Activated CD8-positive, alpha-beta T cell treated with anti-CD3 and anti-CD28 coated beads for 36 hours (primary cell): ENCODE results near the gene SFTPB. TPM values are rescaled to one million over a fixed set of nuclear protein-coding genes. Genes with fewer than 3 reads are reported as not detected.

Source experiments
- ATAC-seq: fragments of 200-7000 bp; cut with Tn5 transposase; one replicate; pipeline ENCODE4 v1.10.0; 2021; ENCODE audit warnings: mild to moderate bottlenecking, moderate library complexity
- CTCF ChIA-PET: fragments of 350-600 bp; sonication (Branson Sonifier 250); formaldehyde crosslinking; loops from one replicate; lab custom pipeline; 2021; ENCODE audit warnings: antibody characterized with exemption; lab: Charles Lee
- POLR2A ChIA-PET: fragments of 350-600 bp; sonication (Branson Sonifier 250); formaldehyde crosslinking; loops from one replicate; lab custom pipeline; 2021; ENCODE audit warnings: antibody characterized with exemption; lab: Charles Lee
- DNase-seq: peaks from one replicate; pipeline ENCODE4 v3.0.0-alpha.2; 2020
- H3K27ac Mint-ChIP-seq: one replicate; pipeline ENCODE4 v1.8.0; 2021; ENCODE audit warnings: mild to moderate bottlenecking, mixed read lengths
- H3K27me3 Mint-ChIP-seq: one replicate; pipeline ENCODE4 v1.8.0; 2021; ENCODE audit warnings: mixed read lengths
- H3K36me3 Mint-ChIP-seq: one replicate; pipeline ENCODE4 v1.8.0; 2021; ENCODE audit warnings: low read depth, mixed read lengths
- H3K4me1 Mint-ChIP-seq: one replicate; pipeline ENCODE4 v1.8.0; 2021; ENCODE audit warnings: low read depth, mixed read lengths
- H3K4me3 Mint-ChIP-seq: one replicate; pipeline ENCODE4 v1.8.0; 2021; ENCODE audit warnings: mild to moderate bottlenecking, moderate library complexity, mixed read lengths
- H3K9me3 Mint-ChIP-seq: one replicate; pipeline ENCODE4 v1.8.0; 2021; ENCODE audit warnings: mixed read lengths
- intact Hi-C: fragments of 100-400 bp; cut with micrococcal nuclease; formaldehyde crosslinking; loops from one replicate; pipeline ENCODE4 v1.10.0; 2022
- total RNA-seq, 2 experiments: library from RNA; stranded (reverse); gene quantifications; one replicate each; pipeline ENCODE4 v1.2.3, GENCODE V29; 2021
- TF ChIP-seq, protein P1 (sequence below): fragments of 200-600 bp; IDR thresholded peaks from one replicate; pipeline ENCODE4 v1.8.0; 2022; ENCODE audit warnings: antibody characterized with exemption, mild to moderate bottlenecking

Gene SFTPB
- total RNA-seq, 2 experiments from 2014 or later = not detected

DNA sequence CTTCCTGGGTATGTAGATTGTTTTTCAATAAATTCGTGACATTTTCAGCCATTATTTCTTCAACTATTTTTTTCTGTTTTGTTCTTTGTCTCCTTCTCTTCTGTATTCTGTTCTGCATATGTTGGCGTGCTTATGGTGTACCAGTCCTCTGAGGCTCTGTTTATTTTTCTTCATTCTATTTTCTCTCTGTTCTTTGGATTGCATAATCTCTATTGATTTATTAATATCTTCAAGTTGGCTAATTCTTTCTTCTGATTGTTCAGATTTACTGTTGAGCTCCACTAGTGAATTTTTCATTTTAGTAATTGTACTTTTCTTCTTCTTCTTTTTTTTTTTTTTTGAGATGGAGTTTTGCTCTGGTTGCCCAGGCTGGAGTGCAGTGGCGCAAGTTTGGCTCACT lies 36.0 kb upstream of the SFTPB start:
- Mint-ChIP-seq H3K4me3 (no peak overlapping the region), H3K4me1 (peaks cover 31% of the 10 kb centered on the region), H3K36me3 (no peaks in the 10 kb centered on the region), H3K27me3 (peaks cover 3% of the 10 kb centered on the region), H3K27ac (peak overlapping the region; percentile 1), H3K9me3 (no peaks in the 10 kb centered on the region)
- no peak for ATAC-seq
- ChIA-PET CTCF (interaction anchor here (1.2 to 9.4 kb wide), 8 partner anchors 8 to 67 kb away, joined by 3 to 134 read pairs (median 8); no protein-coding TSS in a partner anchor), POLR2A (no interaction called here)
- intact Hi-C loops = no loop called here
- no peak for DNase-seq
- TF ChIP-seq, protein P1, sequence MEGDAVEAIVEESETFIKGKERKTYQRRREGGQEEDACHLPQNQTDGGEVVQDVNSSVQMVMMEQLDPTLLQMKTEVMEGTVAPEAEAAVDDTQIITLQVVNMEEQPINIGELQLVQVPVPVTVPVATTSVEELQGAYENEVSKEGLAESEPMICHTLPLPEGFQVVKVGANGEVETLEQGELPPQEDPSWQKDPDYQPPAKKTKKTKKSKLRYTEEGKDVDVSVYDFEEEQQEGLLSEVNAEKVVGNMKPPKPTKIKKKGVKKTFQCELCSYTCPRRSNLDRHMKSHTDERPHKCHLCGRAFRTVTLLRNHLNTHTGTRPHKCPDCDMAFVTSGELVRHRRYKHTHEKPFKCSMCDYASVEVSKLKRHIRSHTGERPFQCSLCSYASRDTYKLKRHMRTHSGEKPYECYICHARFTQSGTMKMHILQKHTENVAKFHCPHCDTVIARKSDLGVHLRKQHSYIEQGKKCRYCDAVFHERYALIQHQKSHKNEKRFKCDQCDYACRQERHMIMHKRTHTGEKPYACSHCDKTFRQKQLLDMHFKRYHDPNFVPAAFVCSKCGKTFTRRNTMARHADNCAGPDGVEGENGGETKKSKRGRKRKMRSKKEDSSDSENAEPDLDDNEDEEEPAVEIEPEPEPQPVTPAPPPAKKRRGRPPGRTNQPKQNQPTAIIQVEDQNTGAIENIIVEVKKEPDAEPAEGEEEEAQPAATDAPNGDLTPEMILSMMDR = no peak

DNA sequence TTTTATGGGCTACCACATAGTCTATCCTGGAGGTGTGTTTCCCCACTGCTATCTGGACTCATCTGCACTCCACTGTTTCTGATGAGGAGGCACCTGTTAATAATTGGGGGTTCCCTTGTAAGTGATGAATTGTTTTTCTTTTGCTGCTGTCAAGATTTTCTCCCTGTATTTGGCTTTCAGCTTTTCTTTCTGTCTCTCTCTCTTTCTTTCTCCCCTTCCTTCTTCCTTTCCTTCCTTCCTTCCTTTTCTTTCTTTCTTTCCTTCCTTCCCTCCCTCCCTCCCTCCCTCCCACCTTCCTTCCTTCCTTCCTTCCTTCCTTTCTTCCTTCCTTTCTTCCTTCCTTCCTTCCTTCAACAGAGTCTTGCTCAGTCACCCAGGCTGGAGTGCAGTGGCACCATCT lies 35.3 kb upstream of the SFTPB start:
- intact Hi-C loops = no loop called here
- no peak for ATAC-seq
- Mint-ChIP-seq H3K27ac (peak overlapping the region; percentile 40), H3K27me3 (peaks cover 3% of the 10 kb centered on the region), H3K4me3 (no peak overlapping the region), H3K9me3 (no peaks in the 10 kb centered on the region), H3K36me3 (no peaks in the 10 kb centered on the region), H3K4me1 (peaks cover 31% of the 10 kb centered on the region)
- ChIA-PET POLR2A (no interaction called here), CTCF (interaction anchor here (0.6 to 9.4 kb wide), 5 partner anchors 11 to 481 kb away, joined by 3 to 134 read pairs (median 5); no protein-coding TSS in a partner anchor)
- TF ChIP-seq, protein P1 = no peak
- no peak for DNase-seq

DNA sequence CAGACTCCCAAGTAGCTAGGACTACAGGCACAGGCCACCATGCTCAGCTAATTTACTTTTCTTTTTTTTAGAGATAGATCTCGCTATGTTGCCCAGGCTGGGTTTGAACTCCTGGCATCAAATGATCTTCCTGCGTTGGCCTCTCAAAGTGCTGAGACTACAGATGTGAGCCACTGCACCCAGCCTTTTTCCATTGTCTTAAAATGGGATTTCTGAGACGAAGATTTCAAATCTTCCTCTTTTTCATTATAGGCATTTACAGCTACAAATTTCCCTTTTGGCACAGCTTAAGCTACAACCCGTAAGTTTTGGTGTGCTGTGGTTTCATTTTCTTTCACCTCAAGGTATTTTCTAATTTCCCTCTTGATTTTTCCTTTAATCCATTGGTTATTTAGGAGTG lies 34.8 kb upstream of the SFTPB start:
- TF ChIP-seq, protein P1 = no peak
- POLR2A ChIA-PET = no interaction called here
- intact Hi-C loops = no loop called here
- ATAC-seq = no peak
- Mint-ChIP-seq H3K4me1 (peaks cover 31% of the 10 kb centered on the region), H3K4me3 (no peak overlapping the region), H3K27ac (peak overlapping the region; percentile 40), H3K27me3 (no peaks in the 10 kb centered on the region), H3K36me3 (no peaks in the 10 kb centered on the region), H3K9me3 (no peaks in the 10 kb centered on the region)
- CTCF ChIA-PET = interaction anchor here (0.6 to 9.4 kb wide), 4 partner anchors 10 to 65 kb away, joined by 4 to 134 read pairs (median 6); no protein-coding TSS in a partner anchor
- no peak for DNase-seq

DNA sequence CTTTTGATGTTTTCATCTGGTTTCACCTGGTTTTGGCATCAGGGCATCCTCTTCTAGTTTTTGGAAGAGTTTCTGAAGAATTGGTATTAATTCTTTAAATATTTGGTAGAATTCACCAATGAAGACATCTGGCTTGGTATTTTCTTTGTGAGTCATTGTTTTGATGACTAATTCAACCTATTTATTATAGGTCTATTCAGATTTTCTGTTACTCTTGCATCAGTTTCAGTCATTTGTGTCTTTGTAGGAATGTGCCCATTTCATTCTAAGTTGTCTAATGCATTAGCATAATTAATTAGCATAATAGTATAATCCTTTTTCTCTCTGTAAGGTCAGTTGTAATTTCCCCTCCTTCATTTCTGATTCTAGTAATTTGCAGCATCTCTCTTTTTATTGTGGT lies 34.2 kb upstream of the SFTPB start:
- CTCF ChIA-PET = interaction anchor here (9.4 kb wide), 1 partner anchor 20 kb away, joined by 134 read pairs; no protein-coding TSS in a partner anchor
- H3K36me3 Mint-ChIP-seq = no peaks in the 10 kb centered on the region
- ATAC-seq (no peak), DNase-seq (no peak)
- H3K27ac Mint-ChIP-seq = peak overlapping the region; percentile 40
- H3K9me3 Mint-ChIP-seq = no peaks in the 10 kb centered on the region
- POLR2A ChIA-PET = no interaction called here
- H3K4me3 Mint-ChIP-seq = no peak overlapping the region
- TF ChIP-seq, protein P1 = no peak
- H3K4me1 Mint-ChIP-seq = peaks cover 31% of the 10 kb centered on the region
- intact Hi-C loops = no loop called here
- no peaks in the 10 kb centered on the region for H3K27me3 Mint-ChIP-seq

DNA sequence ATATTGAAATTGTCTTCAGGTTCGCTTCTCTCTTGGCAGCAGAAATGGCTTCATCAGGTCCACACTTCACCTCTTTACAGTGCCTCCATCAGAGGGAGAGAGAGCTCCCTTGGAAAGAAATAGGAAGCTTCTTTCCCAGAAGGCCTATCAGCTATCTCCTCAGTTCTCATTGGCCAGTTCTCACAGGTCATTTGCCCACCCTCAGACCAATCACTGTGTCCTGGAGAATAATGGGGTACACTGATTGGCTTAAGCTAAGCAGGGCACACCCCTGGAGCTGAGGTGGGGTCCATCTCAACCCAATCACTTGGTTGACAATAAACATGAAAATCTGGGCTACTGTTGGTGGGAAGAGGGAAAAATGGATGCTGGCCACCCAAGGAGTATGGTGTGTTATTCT lies 31.3 kb upstream of the SFTPB start:
- H3K27me3 Mint-ChIP-seq = no peaks in the 10 kb centered on the region
- H3K4me1 Mint-ChIP-seq = peaks cover 20% of the 10 kb centered on the region
- no peak overlapping the region for H3K4me3 Mint-ChIP-seq
- ATAC-seq (no peak), DNase-seq (no peak)
- TF ChIP-seq, protein P1 = no peak
- ChIA-PET CTCF (interaction anchor here (1.2 to 3.0 kb wide), 2 partner anchors 20 to 69 kb away, joined by 3 to 20 read pairs; no protein-coding TSS in a partner anchor), POLR2A (interaction anchor here (0.9 kb wide), 1 partner anchor 33 kb away, joined by 5 read pairs; no protein-coding TSS in a partner anchor)
- H3K27ac Mint-ChIP-seq = no peak overlapping the region
- no peaks in the 10 kb centered on the region for H3K36me3 Mint-ChIP-seq
- H3K9me3 Mint-ChIP-seq = no peaks in the 10 kb centered on the region
- intact Hi-C loops = no loop called here
